GM10847 (cell line): ENCODE data around the gene GFAP.

Source experiments
- POLR2A ChIP-seq: IDR thresholded peaks from 2 replicates; pipeline ENCODE4 v1.6.1; 2011; ENCODE audit not compliant: insufficient read length; ENCODE audit errors: extremely low read depth

Gene GFAP

GRCh38 chr17:44910231-44911106 is 4.8 kb downstream of the GFAP start:
- no peak for TF ChIP-seq POLR2A

- no peak for TF ChIP-seq POLR2A
These were observed 5.6 kb downstream of the GFAP start for GRCh38 chr17:44909681-44910144.

GRCh38 chr17:44908761-44909326 is 6.5 kb downstream of the GFAP start:
- no peak for TF ChIP-seq POLR2A

GRCh38 chr17:44907729-44908470 is 7.4 kb downstream of the GFAP start:
- no peak for TF ChIP-seq POLR2A

GRCh38 chr17:44906763-44907728 is 8.3 kb downstream of the GFAP start:
- no peak for TF ChIP-seq POLR2A

GRCh38 chr17:44906010-44906646 is 9.2 kb downstream of the GFAP start:
- TF ChIP-seq POLR2A, result no peak

- no peak for TF ChIP-seq POLR2A
These were observed 10.0 kb downstream of the GFAP start for GRCh38 chr17:44905006-44906000.

GRCh38 chr17:44904001-44904984 is 11.0 kb downstream of the GFAP start:
- no peak for TF ChIP-seq POLR2A

GRCh38 chr17:44903012-44903685 is 12.2 kb downstream of the GFAP start:
- no peak for TF ChIP-seq POLR2A

GRCh38 chr17:44902135-44902760 is 13.1 kb downstream of the GFAP start:
- no peak for TF ChIP-seq POLR2A

- TF ChIP-seq POLR2A, result no peak
These were observed 13.8 kb downstream of the GFAP start for GRCh38 chr17:44901411-44901921.

GRCh38 chr17:44900894-44901293 is 14.4 kb downstream of the GFAP start:
- no peak for TF ChIP-seq POLR2A
